Fibroblast of peridontal ligament (primary cell): ENCODE data around the gene FSTL5.
"Not testable (repeated sequence)": the region's sequence is repeated elsewhere in the genome, so short reads cannot be mapped to it uniquely, and the experiment has no call there.

Experiments
- DNase-seq: peaks from one replicate; pipeline ENCODE4 v3.0.0-alpha.2; 2010; ENCODE audit errors: extremely low read depth

FSTL5 gene

DNA sequence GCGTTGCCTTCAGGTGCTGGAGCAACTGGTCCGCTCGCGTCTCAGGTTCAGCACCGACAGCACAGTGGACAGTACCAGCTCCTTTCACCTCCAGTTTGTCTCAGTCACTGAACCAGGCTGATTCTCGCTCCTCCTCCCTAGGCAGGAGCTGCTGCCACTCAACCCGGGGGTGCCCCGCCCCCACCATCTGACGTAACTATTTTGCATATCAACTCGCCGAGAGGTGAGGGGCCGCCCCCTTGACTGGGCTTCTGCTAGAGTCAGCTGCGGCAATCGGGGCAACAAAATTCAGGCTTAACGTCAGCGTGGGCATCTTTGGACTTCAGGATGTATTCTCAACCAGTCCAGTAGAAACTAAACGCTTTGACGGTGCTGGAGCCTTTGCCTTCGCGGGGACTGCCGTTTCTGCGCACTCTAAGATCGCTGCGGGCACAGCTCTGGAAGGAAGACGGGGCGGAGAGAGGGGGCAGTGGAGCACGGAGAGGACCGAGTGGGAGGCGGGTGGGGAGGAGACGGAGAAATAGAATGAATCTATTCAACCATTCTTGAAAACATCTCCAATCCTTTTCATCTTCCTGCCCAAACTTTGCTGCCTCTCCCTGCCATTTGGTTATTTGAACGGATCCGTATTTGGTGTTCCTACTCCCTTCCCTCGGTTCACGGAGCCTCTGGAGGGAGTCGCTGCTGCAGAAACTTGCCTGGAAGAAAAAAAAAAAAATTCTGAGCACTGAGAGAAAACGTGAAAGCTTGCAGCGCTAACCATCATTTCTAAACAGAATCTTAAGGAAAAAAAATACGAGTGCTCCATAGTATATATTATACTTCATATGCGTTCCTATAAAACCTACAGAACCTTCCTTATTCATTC, at the start of gene FSTL5:
Gene FSTL5 (minus strand): TSS at position 109 of the 868 bp plus-strand sequence. CDS start 52,604 bp downstream, outside the sequence.
- DNase-seq, result no peak

DNA sequence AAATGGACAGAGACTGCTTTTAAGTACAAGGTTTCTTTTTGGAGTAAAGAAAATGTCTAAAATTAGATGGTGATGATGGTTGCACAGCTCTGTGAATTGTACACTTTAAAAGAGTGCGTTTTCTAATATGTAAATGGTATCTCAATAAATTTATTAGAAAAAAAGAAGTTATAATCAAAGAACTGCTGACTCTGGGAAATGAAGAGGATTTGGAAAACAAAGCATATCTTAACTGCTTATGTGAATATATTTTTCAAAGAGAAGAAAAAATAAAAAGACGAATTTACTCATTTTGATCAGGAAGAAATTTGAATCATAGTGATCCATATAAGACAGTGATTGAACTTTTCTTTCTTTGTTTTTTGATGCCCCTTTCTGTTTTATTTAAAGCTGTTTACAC, 45.9 kb upstream of the FSTL5 start:
- DNase-seq, result no peak

DNA sequence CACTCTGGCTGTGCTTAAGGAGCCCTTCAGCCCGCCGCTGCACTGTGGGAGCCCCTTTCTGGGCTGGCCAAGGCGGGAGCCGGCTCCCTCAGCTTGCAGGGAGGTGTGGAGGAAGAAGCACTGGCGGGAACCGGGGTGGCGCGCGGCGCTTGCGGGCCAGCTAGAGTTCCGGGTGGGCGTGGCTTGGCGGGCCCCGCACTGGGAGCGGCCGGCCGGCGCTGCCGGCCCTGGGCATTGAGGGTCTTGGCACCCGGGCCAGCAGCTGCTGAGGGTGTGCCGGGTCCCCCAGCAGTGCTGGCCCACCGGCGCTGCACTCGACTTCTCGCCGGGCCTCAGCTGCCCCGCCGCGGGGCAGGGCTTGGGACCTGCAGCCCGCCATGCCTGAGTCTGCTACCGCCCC, 39.7 kb upstream of the FSTL5 start:
- DNase-seq, result not testable (repeated sequence)

DNA sequence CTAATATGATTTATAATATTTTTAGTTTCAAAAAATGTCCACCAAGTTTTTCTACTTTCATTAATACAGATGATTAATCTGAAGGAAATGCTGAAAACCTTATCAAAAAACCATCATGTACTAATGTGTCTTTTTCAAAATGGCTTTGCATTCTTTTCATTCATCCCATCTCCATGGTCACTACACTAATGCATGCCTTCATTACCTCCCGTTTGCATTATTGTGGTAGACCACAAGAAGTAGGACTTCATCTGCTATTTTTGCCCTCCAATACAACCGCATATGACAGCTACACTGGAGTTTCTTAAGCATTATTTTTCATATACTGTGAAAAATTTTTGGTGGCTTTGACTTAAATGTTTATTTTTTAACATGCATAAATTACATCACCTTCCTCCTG, 37.9 kb upstream of the FSTL5 start:
- DNase-seq, result no peak

DNA sequence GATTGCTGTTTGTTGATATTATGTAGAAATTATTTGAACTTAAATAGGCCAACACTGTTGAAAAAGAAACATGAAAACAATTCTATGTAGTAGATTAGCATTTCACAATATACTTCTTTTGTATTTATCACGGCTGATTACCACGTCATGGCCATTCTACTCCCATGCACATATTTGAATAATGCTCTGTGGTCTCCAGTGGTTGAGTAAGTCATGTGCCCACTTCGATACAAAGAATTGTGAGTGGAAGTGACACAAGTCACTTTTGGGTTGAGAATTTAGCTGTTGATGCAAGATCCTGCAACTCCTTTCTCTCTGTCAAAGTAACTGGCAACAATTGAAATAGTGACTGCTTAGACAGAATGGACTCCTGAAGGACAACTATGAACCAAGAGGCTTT, 6.7 kb upstream of the FSTL5 start:
- no peak for DNase-seq

DNA sequence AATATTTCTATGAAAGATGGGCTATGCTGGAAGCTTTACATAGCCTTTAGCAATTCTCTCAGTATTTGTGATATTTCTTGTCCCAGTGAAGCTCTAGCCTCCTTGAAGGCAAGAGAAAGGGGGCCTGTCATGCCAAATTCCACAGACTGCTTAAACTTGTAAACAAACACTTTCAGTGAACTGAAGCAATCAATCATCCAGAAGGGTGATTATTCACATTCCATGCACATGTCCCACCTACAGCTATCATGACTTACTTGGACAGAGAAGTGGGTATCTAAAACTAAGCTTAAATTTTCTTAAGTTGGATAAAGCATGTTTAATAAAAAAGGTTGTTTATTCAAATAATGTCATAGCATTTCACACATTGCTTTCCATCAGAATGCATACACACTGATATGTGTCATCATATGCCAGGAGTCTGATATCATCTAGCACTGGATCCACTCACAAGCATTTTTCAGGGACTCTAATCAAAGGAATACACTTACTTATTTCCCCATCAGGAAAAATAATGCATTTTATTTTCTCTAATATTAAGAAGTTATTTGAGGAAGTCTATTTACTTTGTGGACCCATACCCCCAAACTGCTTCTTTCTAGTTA, 1.2 kb upstream of the FSTL5 start:
- no peak for DNase-seq

DNA sequence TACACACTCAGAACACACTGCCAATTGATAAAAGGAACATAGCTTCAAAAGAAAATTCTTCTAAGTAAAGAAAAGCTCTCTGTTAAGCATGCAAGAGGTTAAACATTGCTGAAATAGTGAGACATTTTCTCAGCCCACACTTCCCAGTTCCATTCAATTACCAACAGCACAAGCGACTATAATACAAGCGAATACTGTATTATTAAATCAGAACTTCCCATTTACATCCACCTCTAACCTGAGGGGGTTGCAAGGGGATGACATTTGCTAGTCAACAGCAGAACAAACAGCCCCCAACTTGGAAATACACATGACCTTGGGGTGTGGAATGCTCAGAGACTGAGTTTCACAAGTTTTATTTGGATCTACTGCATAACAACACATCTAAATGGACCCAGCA, 1.1 kb downstream of the FSTL5 start:
- DNase-seq, result no peak

DNA sequence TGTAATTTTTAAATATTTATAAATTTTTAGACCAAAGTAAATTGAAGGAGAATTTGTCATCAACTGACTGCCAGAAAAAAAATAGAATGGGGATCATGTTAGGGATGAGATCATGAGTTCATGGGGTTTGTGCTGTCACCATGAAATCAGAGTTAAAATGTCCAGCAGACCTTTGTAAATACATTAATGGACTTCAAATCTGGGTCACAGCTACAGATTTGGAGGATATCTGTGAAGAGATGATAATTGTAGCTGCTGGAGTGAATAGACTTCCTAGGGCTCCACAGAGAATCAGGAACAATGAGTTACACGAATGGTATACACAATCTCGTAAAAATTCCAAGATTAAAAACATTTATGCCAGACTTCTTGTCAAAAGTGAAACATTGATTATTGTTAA, 6.6 kb downstream of the FSTL5 start:
- DNase-seq, result no peak

DNA sequence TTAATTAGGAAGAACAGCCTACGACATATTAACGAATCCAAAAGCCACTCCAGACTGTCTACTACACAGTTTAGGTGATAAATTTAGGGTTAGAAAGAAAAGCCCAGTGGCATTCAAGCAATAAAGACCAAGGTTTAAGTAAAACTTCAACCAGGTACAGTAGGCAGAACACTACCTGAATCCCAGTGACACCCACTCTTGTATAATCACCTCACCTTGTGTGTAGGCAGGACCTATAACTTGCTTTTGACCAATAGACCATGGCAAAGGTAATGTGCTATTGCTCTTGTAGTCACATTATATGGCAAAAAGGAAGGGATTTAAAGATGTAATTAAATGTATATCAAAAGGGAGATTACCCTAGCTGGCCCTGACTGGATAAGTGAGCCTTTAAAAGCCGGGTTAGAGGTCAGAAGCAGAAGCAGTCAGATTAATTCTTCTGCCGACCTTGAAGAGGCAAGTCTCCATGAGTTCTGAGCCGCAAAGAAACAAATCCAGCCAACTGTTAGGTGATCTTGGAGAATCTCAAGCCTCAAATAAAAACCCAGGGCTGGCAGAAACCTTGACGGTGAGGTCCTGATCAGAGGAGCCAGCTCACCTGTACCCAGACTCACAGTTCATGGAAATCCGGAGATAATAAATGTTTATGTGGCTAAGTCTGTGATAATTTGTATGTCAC, 8.8 kb downstream of the FSTL5 start:
- DNase-seq, result no peak

DNA sequence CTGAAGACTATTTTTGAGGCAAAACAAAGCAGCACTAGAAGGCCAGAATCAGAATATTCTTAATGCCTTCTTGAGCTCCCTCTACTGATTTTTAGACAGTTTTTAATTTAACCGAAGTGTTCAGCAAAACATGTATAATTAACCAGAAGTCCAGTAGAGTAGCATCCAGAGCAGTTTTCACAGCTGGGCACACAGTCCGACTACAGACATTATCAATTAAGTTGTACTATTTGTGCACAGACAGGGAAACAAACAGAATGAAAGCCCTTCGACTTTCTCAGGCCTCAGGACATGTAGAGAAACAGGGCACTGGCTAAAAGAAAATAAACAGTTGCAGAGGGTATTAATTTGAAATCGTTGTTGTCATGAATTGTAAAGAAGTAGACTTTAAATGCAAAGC, 11.9 kb downstream of the FSTL5 start:
- no peak for DNase-seq

DNA sequence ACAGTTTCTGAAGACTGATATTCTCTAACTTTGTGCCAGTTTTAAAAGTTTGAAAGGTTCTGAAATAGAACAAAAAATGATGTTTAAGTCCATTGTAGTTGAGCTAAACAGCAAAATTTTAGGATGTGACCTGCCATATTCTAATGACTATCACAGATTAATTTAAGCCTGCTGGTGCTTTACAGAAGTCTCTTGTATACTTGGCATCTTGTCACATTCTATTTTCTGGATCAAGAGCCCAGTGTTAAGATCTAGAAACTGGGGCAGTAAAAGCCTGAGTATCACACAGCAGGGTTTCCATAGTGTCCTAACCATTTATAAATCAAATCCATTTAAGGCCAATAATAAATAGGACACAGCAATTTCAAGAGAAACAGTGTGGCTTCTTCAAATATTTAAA, 12.4 kb downstream of the FSTL5 start:
- no peak for DNase-seq

DNA sequence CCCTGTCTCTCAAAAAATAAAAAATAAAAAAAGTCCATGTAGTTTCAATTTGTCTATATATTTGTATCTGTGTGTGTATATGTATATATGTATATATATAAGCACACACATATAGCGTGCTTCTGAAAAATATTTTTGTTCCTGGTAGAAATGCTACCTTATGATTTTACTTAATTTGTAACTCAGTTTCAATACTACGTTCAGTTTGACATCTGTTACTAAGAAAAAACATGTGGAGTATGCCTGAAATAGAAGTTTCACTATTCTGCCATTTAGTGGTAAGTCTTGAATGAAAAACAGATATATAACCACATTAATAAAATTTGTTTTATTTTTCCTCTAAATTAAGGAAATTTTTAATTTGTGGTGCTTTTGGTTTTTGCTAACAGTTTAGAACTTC, 14.2 kb downstream of the FSTL5 start:
- DNase-seq, result no peak

DNA sequence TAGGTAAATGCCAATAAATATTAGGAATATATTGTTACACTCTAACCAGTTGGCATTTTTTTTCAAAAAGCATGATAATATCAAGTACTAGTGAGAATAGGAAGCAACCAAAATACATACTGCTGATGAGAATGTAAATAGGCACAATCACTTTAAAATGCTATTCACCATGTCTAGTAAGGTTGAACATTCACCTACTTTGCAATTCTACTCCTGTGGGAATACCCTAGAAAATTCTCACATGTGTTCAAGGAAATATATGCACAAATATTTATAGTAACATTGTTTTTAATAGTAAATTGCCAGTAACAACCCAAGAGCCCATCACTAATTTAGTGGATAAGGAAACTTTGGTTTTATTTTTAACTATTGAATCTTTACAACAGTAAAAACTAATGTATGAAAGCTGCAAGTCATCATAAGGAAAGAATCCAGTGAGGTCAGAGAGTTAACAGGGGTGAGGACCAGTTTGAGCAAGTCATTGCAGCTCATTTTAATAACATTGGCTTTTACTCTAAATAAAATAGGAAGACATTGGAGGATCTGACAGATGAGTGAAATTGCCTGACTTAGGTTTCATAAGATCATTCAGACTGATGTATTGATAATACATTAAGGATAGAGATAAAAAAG, 23.6 kb downstream of the FSTL5 start:
- no peak for DNase-seq

DNA sequence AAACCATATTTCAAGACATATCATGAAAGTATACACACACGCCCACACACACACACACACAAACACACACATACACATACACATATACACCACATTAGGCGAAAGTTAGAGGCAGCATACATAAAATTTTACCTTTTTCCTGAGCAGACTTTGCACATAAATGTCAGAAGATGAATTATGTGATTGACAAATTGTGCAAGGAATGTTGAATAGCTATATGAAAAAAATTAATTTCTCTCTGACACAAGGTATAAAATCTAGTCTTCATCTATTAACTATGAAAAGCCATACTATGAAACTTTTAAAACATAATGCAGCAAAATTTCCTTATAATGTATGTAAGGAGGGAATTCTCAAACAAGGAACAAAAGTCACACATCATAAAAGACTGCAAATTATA, 24.4 kb downstream of the FSTL5 start:
- DNase-seq, result no peak

DNA sequence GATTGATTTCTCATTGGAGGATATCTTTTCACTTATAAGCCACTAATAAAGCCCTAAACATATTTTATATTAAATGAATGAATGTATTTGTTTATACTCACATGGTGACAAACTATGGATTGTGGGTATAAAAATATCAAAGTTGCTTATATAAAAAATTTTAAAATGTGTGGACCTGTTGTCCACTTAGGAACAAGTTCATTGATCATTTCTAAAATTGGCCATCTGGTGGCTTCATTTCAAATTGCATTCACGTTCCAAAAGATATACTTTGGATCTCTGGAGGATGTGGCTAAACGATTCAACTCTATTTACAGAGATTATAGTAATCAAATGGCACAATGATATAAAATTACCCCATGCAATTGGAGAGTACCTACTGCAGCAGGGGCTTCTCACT, 32.5 kb downstream of the FSTL5 start:
- DNase-seq, result no peak

DNA sequence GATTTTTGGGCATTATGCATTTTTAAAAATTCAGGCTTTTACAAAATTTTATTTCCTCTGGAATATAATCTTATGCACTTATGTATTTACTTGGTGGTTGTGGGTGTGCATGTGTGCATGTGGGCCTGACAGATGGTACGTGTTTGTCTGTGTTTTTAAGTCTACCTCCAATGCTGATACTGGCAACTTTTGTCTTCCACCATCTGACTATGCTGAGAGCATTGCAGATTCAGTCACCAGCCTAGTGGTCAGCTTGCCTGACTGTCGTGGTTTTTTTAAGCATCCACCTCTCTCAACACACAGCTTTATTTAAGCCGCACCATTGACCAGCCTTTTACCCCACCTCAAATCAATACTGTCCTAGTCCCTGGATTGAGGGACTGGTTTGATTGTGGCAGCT, 37.1 kb downstream of the FSTL5 start:
- no peak for DNase-seq

DNA sequence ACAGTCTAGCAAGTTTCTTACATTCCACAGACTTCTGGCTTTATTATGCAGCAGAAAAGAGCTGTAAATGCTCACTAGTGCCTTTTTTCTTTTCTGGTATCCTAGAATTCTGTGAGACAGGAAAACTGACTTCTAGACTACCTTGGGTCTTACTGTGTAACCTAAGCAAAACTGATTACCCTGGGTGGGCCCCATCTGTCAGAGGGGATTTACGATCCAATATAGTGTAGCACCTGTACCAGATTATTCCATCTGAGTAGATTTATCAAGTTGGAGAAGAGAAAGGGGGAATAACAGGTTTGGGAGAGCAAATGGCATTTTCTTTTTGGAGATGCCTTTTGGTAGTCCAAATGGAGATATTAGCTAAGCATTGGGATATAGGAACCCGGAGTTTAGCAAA, 46.7 kb downstream of the FSTL5 start:
- DNase-seq, result no peak

DNA sequence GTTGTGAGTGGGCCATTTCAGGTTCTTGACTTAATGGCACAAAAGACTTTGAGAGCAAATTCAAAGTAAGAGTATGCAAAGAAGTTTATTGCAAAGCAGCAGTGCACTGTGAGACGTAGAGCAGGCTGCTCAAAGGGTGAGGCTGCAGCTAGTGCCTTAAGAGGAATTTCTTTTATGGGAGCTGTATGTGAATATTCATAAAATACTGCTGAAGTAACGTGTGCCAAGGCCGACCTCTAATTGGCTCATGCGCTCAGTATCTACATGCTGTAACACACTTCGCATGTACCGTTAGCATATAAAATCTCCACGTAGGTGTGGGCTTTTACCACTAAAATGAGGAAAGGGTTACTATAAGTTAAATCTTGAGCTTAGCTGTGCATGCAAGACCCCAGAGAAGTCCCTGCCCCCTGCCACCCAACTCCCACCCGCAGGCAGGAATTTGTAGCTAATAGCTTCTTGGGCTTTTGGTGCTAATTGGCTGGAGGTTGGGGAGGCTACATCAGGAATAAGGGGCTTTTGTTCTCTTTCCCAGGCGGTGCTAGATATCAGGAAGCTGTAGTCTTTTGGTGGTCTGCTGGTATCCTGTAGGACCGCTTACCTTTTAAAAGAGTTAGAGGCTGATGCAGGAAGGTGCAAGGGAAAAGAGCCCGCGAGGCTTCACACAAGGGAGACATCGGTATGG, 47.6 kb downstream of the FSTL5 start:
- DNase-seq, result no peak

DNA sequence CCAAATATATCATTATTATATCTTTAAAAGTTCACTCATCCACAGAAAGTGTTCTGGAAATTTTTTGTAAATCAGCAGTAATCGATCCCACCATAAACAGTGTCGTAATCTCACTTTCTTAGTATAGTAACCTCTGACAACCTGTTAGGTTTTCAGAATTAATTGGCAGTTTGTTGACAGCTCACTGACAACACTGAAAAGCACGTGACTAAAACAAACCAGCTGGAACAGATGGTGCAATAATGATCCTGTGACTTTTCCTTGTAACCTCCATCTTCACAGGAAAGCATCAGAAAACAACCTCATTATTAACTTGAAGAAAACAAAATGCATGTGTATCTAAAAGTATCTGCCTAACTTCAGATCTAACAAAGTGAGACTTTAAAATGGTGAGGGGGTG, 48.5 kb downstream of the FSTL5 start:
- DNase-seq, result no peak

DNA sequence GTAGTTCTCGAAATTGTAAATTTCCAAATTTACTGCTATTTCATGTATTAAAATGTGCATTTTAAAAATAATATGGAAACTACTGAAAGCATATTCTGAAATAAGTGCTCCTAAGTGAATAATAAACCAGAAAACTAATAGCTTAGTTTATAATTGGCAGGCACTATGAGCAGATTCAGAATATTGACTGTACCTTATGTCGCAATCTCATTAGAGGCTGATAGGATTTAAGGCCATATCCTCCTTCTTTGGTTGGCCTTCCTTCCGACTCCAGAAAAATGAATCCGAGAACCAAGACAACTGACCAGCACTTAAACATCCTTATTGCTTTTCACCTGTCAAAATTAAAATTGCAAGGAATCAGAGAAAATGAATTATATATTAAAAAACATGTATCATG, 52.7 kb downstream of the FSTL5 start:
- DNase-seq, result no peak

DNA sequence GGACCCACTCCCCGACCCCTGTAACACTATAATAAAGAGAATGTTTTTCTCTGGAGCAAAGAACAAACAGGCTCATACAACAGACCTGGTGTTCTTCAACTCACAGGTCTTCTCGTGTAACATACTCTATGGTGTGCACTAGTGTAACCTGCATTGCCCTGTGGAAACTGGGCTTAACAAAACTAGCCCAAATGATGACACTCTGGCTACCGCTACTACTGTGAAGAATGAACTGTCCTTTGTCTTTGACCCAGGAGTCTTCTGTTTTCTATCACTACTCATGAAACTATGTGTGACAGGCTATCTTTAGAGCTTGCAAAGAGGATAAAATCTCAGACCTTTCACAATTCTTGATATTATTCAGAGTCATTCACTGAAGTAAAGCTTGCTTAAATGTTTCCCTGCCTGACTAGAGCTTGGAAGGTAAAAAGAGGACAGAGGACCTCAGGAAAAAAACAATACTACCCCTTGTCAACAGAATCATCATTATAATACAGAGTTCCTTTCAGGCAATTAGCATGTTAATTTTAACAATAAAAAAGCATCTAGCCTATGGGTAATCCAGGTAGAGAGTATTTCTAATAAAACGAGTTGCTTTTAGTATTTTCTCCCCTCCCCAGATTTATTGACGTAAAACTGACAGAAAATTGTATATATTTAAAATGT, 59.2 kb downstream of the FSTL5 start:
- DNase-seq, result no peak
